Testis (tissue), 2 donors: ENCODE data around the gene RPL10.

Source experiments
- CTCF ChIP-seq, 3 experiments: fragments of 450-650 bp in 2 of 3; fragments of 200-600 bp in 1 of 3; sonication (generic) in 1 of 3; IDR thresholded peaks; one replicate each; pipeline ENCODE4 v1.5.1; 2016 to 2019; ENCODE audit warnings: antibody characterized with exemption in 3 of 3, mild to moderate bottlenecking in 2 of 3, moderate library complexity in 1 of 3
- POLR2A ChIP-seq: fragments of 450-650 bp; IDR thresholded peaks from one replicate; pipeline ENCODE4 v1.6.1; 2017; ENCODE audit warnings: antibody characterized with exemption, mild to moderate bottlenecking, moderate library complexity

GRCh38 chrX:154439841-154440240 lies 41.7 kb downstream of the RPL10 start:
- TF ChIP-seq CTCF (IDR thresholded peaks at IDR 0.05), result no peak
- TF ChIP-seq POLR2A, result no peak
